ENCODE data around the gene TAF10. TPM values are rescaled to one million over a fixed set of nuclear protein-coding genes. Genes with fewer than 3 reads are reported as not detected.
A peak's percentile ranks its signal among the peaks of the same experiment; 100 is the strongest.

Gene TAF10
- total and polyA plus RNA-seq, 2 of the 13 experiments (the other 11 are each of a cell fraction or from before 2014, with no cell fraction given): 71.3 to 134 TPM

- no peak for TF ChIP-seq GMEB2 (CRISPR knock-in tag; IDR thresholded peaks at IDR 0.05; ENCODE audit: low read depth)
- no peak for TF ChIP-seq ATM (IDR thresholded peaks at IDR 0.05; ENCODE audit: borderline replicate concordance)
- no peak for TF ChIP-seq ZNF34 (CRISPR knock-in tag; IDR thresholded peaks at IDR 0.05; ENCODE audit: borderline replicate concordance)
- TF ChIP-seq MED1 (CRISPR knock-in tag; IDR thresholded peaks at IDR 0.05): peak; percentile 45; the same call in 1 of the 2 replicates
- no peak for TF ChIP-seq XBP1 (CRISPR knock-in tag; IDR thresholded peaks at IDR 0.05)
- no peak; the same call in 1 of the 2 replicates for TF ChIP-seq ATF2 (CRISPR knock-in tag; IDR thresholded peaks at IDR 0.05)
- no peak for TF ChIP-seq LRRFIP1 (CRISPR knock-in tag; conservative IDR thresholded peaks at IDR 0.05)
- TF ChIP-seq HOXA3 (CRISPR knock-in tag; IDR thresholded peaks at IDR 0.05): peak; percentile 62; the same call in 1 of the 2 replicates
- TF ChIP-seq ZNF780A (CRISPR knock-in tag; IDR thresholded peaks at IDR 0.05): no peak
- TF ChIP-seq ZZZ3 (CRISPR knock-in tag; IDR thresholded peaks at IDR 0.05; ENCODE audit: borderline replicate concordance): no peak; the same call in 1 of the 2 replicates
- TF ChIP-seq ZBTB33 (CRISPR knock-in tag; IDR thresholded peaks at IDR 0.05): 0 out of 2 replicates have a peak, but pooled peaks have one; percentile 20
- TF ChIP-seq NBN (conservative IDR thresholded peaks at IDR 0.05): no peak
- TF ChIP-seq YEATS2 (CRISPR knock-in tag; IDR thresholded peaks at IDR 0.05; ENCODE audit: borderline replicate concordance): peak; percentile 78; the same call in 1 of the 2 replicates
- no peak for TF ChIP-seq NFATC3 (CRISPR knock-in tag; IDR thresholded peaks at IDR 0.05)
- TF ChIP-seq PHF5A (CRISPR knock-in tag; IDR thresholded peaks at IDR 0.05; ENCODE audit: low read depth, unreplicated experiment): no peak
- TF ChIP-seq ZNF121 (CRISPR knock-in tag; IDR thresholded peaks at IDR 0.05): no peak
- no peak for TF ChIP-seq SNAPC2 (CRISPR knock-in tag; IDR thresholded peaks at IDR 0.05)
- TF ChIP-seq PBX3 (CRISPR knock-in tag; IDR thresholded peaks at IDR 0.05; ENCODE audit: borderline replicate concordance): no peak
- no peak for TF ChIP-seq SKI (IDR thresholded peaks at IDR 0.05; ENCODE audit: partially characterized antibody)
- TF ChIP-seq ZNF879 (CRISPR knock-in tag; IDR thresholded peaks at IDR 0.05): no peak
- no peak for TF ChIP-seq MAF1 (CRISPR knock-in tag; IDR thresholded peaks at IDR 0.05; ENCODE audit: borderline replicate concordance)
- TF ChIP-seq ZNF7 (CRISPR knock-in tag; IDR thresholded peaks at IDR 0.05): no peak
Observed at GRCh38 chr11:6619004-6619745, 7.2 kb upstream of the TAF10 start, which contains the start of gene TPP1 (continued).

All from HepG2 (cell line).